ENCODE results near the gene KLHL3. TPM values are rescaled to one million over a fixed set of nuclear protein-coding genes. Genes with fewer than 3 reads are reported as not detected.

Gene KLHL3
- total RNA-seq, 1 experiment from 2014 or later: 2.9 TPM

GRCh38 chr5:137752905-137753690, 17.2 kb upstream of the KLHL3 start:
- CTCF ChIA-PET: no interaction called here
- intact Hi-C loops (cut with micrococcal nuclease): no loop called here
- H3K9ac ChIP-seq (ENCODE audit: low read length): peak overlapping the region; percentile 99
- no TSS peak for BruUV-seq (replicated peaks)
- H3K27me3 ChIP-seq (ENCODE audit: low read length): no peaks in the 10 kb centered on the region
- H4K20me1 ChIP-seq (ENCODE audit: low read length): peaks cover 50% of the 10 kb centered on the region
- TF ChIP-seq CTCF (conservative IDR thresholded peaks at IDR 0.05; ENCODE audit: low read depth, low read length) (no peak), EZH2phosphoT487 (IDR thresholded peaks at IDR 0.05; ENCODE audit: borderline replicate concordance, low read length) (no peak), EZH2 (IDR thresholded peaks at IDR 0.05; ENCODE audit: low read length, unreplicated experiment) (no peak)
- H3K27ac ChIP-seq (ENCODE audit: low read length): peak overlapping the region; percentile 90
- H3K79me2 ChIP-seq (ENCODE audit: low read length): peaks cover 58% of the 10 kb centered on the region
- POLR2A ChIA-PET (ENCODE audit: unreplicated experiment): interaction anchor here (0.6 kb wide), 1 partner anchor 1507 kb away, joined by 4 read pairs; no protein-coding TSS in a partner anchor
- no peaks in the 10 kb centered on the region for H3K9me2 ChIP-seq (replicated peaks; ENCODE audit: low read length)
- H3K36me3 ChIP-seq (ENCODE audit: low read depth, low read length): peaks cover 11% of the 10 kb centered on the region
- peaks cover 18% of the 10 kb centered on the region for H3K4me1 ChIP-seq (ENCODE audit: insufficient read depth, low read length)
- peak; percentile 2 for DNase-seq
- no peaks in the 10 kb centered on the region for H3K9me3 ChIP-seq (ENCODE audit: low read length)
- peak overlapping the region; percentile 79 for H3K4me3 ChIP-seq (ENCODE audit: low read length)
- ATAC-seq: no peak
- no peak overlapping the region for H2AFZ ChIP-seq (ENCODE audit: low read length)
- H3K4me2 ChIP-seq (ENCODE audit: low read length): peak overlapping the region; percentile 98
- no peaks in the 10 kb centered on the region for H3F3A ChIP-seq (ENCODE audit: low read length, unreplicated experiment)

GRCh38 chr5:137751869-137752491, 16.1 kb upstream of the KLHL3 start:
- Histone ChIP-seq H3K79me2 (ENCODE audit: low read length) (peaks cover 58% of the 10 kb centered on the region), H3K27ac (ENCODE audit: low read length) (no peak overlapping the region), H3F3A (ENCODE audit: low read length, unreplicated experiment) (no peaks in the 10 kb centered on the region), H3K27me3 (ENCODE audit: low read length) (no peaks in the 10 kb centered on the region), H3K4me2 (ENCODE audit: low read length) (peak overlapping the region; percentile 98), H2AFZ (ENCODE audit: low read length) (no peak overlapping the region), H3K4me1 (ENCODE audit: insufficient read depth, low read length) (peaks cover 18% of the 10 kb centered on the region), H3K9ac (ENCODE audit: low read length) (peak overlapping the region; percentile 99), H3K4me3 (ENCODE audit: low read length) (peak overlapping the region; percentile 79), H3K36me3 (ENCODE audit: low read depth, low read length) (peaks cover 11% of the 10 kb centered on the region), H4K20me1 (ENCODE audit: low read length) (peaks cover 51% of the 10 kb centered on the region), H3K9me3 (ENCODE audit: low read length) (no peaks in the 10 kb centered on the region), H3K9me2 (replicated peaks; ENCODE audit: low read length) (no peaks in the 10 kb centered on the region)
- no TSS peak for BruUV-seq (replicated peaks)
- intact Hi-C loops (cut with micrococcal nuclease): no loop called here
- DNase-seq: peak; percentile 68
- ChIA-PET POLR2A (ENCODE audit: unreplicated experiment) (interaction anchor here (0.5 kb wide), 1 partner anchor 17 kb away, joined by 3 read pairs; no protein-coding TSS in a partner anchor), CTCF (interaction anchor here (0.6 to 1.0 kb wide), 4 partner anchors 10 to 1635 kb away, joined by 4 to 8 read pairs (median 6); no protein-coding TSS in a partner anchor)
- TF ChIP-seq EZH2 (IDR thresholded peaks at IDR 0.05; ENCODE audit: low read length, unreplicated experiment) (no peak), CTCF (conservative IDR thresholded peaks at IDR 0.05; ENCODE audit: low read depth, low read length) (peak; percentile 79)
- ATAC-seq: no peak

Measured in PC-3 (cell line).